Measurements from ENCODE around the gene LHFPL3. TPM values are rescaled to one million over a fixed set of nuclear protein-coding genes. Genes with fewer than 3 reads are reported as not detected.

Gene LHFPL3
- total and polyA plus RNA-seq, 9 of the 15 experiments (the other 6 are each of a cell fraction or from before 2014, with no cell fraction given), result 0.21 to 0.52 TPM; not detected in 7

GRCh38 chr7:104883718-104884452, 555.5 kb downstream of the LHFPL3 start (continued):
- TF ChIP-seq, protein P1, sequence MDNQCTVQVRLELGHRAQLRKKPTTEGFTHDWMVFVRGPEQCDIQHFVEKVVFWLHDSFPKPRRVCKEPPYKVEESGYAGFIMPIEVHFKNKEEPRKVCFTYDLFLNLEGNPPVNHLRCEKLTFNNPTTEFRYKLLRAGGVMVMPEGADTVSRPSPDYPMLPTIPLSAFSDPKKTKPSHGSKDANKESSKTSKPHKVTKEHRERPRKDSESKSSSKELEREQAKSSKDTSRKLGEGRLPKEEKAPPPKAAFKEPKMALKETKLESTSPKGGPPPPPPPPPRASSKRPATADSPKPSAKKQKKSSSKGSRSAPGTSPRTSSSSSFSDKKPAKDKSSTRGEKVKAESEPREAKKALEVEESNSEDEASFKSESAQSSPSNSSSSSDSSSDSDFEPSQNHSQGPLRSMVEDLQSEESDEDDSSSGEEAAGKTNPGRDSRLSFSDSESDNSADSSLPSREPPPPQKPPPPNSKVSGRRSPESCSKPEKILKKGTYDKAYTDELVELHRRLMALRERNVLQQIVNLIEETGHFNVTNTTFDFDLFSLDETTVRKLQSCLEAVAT (IDR thresholded peaks at IDR 0.05), result peak in 1 of 2 experiments; percentile 81; a peak in 2 of 4 replicates
- TF ChIP-seq, protein P2, sequence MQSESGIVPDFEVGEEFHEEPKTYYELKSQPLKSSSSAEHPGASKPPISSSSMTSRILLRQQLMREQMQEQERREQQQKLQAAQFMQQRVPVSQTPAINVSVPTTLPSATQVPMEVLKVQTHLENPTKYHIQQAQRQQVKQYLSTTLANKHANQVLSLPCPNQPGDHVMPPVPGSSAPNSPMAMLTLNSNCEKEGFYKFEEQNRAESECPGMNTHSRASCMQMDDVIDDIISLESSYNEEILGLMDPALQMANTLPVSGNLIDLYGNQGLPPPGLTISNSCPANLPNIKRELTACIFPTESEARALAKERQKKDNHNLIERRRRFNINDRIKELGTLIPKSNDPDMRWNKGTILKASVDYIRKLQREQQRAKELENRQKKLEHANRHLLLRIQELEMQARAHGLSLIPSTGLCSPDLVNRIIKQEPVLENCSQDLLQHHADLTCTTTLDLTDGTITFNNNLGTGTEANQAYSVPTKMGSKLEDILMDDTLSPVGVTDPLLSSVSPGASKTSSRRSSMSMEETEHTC (IDR thresholded peaks at IDR 0.05), result 0 out of 2 replicates have a peak, but pooled peaks have one; percentile 40
- TF ChIP-seq KAT7 (CRISPR knock-in tag; IDR thresholded peaks at IDR 0.05; ENCODE audit: borderline replicate concordance), result no peak
- TF ChIP-seq, protein P3, sequence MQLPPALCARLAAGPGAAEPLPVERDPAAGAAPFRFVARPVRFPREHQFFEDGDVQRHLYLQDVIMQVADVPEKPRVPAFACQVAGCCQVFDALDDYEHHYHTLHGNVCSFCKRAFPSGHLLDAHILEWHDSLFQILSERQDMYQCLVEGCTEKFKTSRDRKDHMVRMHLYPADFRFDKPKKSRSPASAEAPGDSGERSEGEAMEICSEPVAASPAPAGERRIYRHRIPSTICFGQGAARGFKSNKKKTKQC (CRISPR knock-in tag; IDR thresholded peaks at IDR 0.05), result peak; percentile 74; the same call in 1 of the 2 replicates
- TF ChIP-seq ZBTB11 (CRISPR knock-in tag; IDR thresholded peaks at IDR 0.05), result 0 out of 6 replicates have a peak, but pooled peaks of 1 of the 3 experiments have one; percentile 12
- TF ChIP-seq, protein P4, sequence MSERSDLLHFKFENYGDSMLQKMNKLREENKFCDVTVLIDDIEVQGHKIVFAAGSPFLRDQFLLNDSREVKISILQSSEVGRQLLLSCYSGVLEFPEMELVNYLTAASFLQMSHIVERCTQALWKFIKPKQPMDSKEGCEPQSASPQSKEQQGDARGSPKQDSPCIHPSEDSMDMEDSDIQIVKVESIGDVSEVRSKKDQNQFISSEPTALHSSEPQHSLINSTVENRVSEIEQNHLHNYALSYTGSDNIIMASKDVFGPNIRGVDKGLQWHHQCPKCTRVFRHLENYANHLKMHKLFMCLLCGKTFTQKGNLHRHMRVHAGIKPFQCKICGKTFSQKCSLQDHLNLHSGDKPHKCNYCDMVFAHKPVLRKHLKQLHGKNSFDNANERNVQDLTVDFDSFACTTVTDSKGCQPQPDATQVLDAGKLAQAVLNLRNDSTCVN (CRISPR knock-in tag; IDR thresholded peaks at IDR 0.05), result peak; percentile 52; the same call in 1 of the 2 replicates
- TF ChIP-seq MYNN (IDR thresholded peaks at IDR 0.05), result peak; percentile 80; the same call in 1 of the 2 replicates
- no peak for TF ChIP-seq MYNN (CRISPR knock-in tag; IDR thresholded peaks at IDR 0.05)
- TF ChIP-seq LEF1 (IDR thresholded peaks at IDR 0.05), result peak; percentile 84
- TF ChIP-seq SMAD4 (CRISPR knock-in tag; conservative IDR thresholded peaks at IDR 0.05), result peak; percentile 47; the same call in 1 of the 2 replicates
- TF ChIP-seq ESRRA (IDR thresholded peaks at IDR 0.05; ENCODE audit: borderline replicate concordance, low read depth), result peak; percentile 13; the same call in 1 of the 2 replicates
- TF ChIP-seq SPI1 (IDR thresholded peaks at IDR 0.05; ENCODE audit: borderline replicate concordance, low read depth, low read length), result peak; percentile 94
- TF ChIP-seq, protein P5, sequence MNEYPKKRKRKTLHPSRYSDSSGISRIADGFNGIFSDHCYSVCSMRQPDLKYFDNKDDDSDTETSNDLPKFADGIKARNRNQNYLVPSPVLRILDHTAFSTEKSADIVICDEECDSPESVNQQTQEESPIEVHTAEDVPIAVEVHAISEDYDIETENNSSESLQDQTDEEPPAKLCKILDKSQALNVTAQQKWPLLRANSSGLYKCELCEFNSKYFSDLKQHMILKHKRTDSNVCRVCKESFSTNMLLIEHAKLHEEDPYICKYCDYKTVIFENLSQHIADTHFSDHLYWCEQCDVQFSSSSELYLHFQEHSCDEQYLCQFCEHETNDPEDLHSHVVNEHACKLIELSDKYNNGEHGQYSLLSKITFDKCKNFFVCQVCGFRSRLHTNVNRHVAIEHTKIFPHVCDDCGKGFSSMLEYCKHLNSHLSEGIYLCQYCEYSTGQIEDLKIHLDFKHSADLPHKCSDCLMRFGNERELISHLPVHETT (CRISPR knock-in tag; conservative IDR thresholded peaks at IDR 0.05 in 1 of 2, IDR thresholded peaks at IDR 0.05 in 1 of 2), result peak in 1 of 2 experiments; percentile 67; a peak in 1 of 4 replicates
- TF ChIP-seq NR2F6 (CRISPR knock-in tag; IDR thresholded peaks at IDR 0.05), result no peak
- TF ChIP-seq TRIM24 (IDR thresholded peaks at IDR 0.05), result peak; percentile 35 to 79; a peak in 1 of 4 replicates
- TF ChIP-seq RCOR1 (IDR thresholded peaks at IDR 0.05; ENCODE audit: borderline replicate concordance in 1 of 2, low read depth in 2 of 2, low read length in 2 of 2), result peak in 1 of 2 experiments; percentile 83; a peak in 2 of 4 replicates

All from K562 (cell line).